HCT116 (cell line): ENCODE measurements around the gene SRD5A3. TPM values are rescaled to one million over a fixed set of nuclear protein-coding genes. Genes with fewer than 3 reads are reported as not detected.
A peak's percentile ranks its signal among the peaks of the same experiment; 100 is the strongest.

Experiments used
- ATAC-seq: fragments of 200-7000 bp; cut with Tn5 transposase; 2 replicates; pipeline ENCODE4 v1.9.1; 2020; ENCODE audit warnings: mild to moderate bottlenecking, moderate library complexity
- BruUV-seq: library from RNA; stranded (reverse); fragments of 400-500 nt; replicated peaks from 2 replicates; lab custom pipeline; 2021; lab: Mats Ljungman, UMichigan
- CTCF ChIA-PET: fragments of 300-600 bp; sonication (Branson Sonifier 250); formaldehyde crosslinking; loops from one replicate; lab custom pipeline; 2021; ENCODE audit warnings: antibody characterized with exemption; lab: Charles Lee
- POLR2A ChIA-PET: fragments of 300-600, 350-600 bp; sonication (Branson Sonifier 250); formaldehyde crosslinking; loops from one replicate; lab custom pipeline; 2021; ENCODE audit warnings: antibody characterized with exemption; lab: Charles Lee
- RAD21 ChIA-PET, 2 experiments: fragments of 300-600 bp; sonication (Branson Sonifier 250); formaldehyde crosslinking; loops; one replicate each; lab custom pipeline; 2023; ENCODE audit warnings: low total read pairs in 2 of 2; ENCODE audit not compliant: uncharacterized antibody in 2 of 2, unreplicated experiment in 2 of 2, low non-redundant PET in 1 of 2; lab: Charles Lee
- DNase-seq: peaks from one replicate; pipeline ENCODE4 v3.0.0-alpha.2; 2010; ENCODE audit warnings: low read depth, low spot score
- H2AFZ ChIP-seq: fragments of 200-600 bp; shearing (Covaris generic), sonication (generic); 2 replicates; pipeline ENCODE4 v1.6.1; 2017; ENCODE audit warnings: low read depth, mixed run types, mixed read lengths, antibody characterized with exemption, low read length; ENCODE audit not compliant: poor library complexity, severe bottlenecking
- H3K27ac ChIP-seq: 2 replicates; pipeline ENCODE4 v1.5.1; 2012; ENCODE audit warnings: low read depth, low read length
- H3K27me3 ChIP-seq: fragments of 200-600 bp; sonication (generic); 2 replicates; pipeline ENCODE4 v1.6.1; 2016; ENCODE audit warnings: mixed run types, low read length, mixed read lengths; ENCODE audit not compliant: insufficient read depth
- H3K36me3 ChIP-seq, 2 experiments: fragments of 200-500 bp in 1 of 2; fragments of 200-600 bp in 1 of 2; sonication (Bioruptor generic) in 1 of 2; sonication (generic) in 1 of 2; 2 replicates each; pipeline versions ENCODE4 v1.5.1 to v1.6.1; 2014 to 2016; ENCODE audit warnings: low read length in 2 of 2, inconsistent platforms in 1 of 2, mixed read lengths in 1 of 2, mixed run types in 1 of 2; ENCODE audit not compliant: insufficient read depth in 2 of 2, control insufficient read depth in 1 of 2
- H3K4me1 ChIP-seq, 2 experiments: fragments of 200-600 bp in 1 of 2; sonication (generic) in 1 of 2; 2 replicates each; pipeline versions ENCODE4 v1.5.1 to v1.6.1; 2012 to 2017; ENCODE audit warnings: low read length in 2 of 2, inconsistent platforms in 1 of 2, mild to moderate bottlenecking in 1 of 2, mixed read lengths in 1 of 2, mixed run types in 1 of 2, moderate library complexity in 1 of 2; ENCODE audit not compliant: insufficient read depth in 2 of 2, control insufficient read depth in 1 of 2
- H3K4me2 ChIP-seq: fragments of 200-600 bp; sonication (generic); 2 replicates; pipeline ENCODE4 v1.6.1; 2017; ENCODE audit warnings: mixed run types, low read length, mixed read lengths
- H3K4me3 ChIP-seq, 2 experiments: fragments of 200-600 bp in 1 of 2; sonication (generic) in 1 of 2; replicated peaks in 1 of 2; 2 replicates each; pipeline ENCODE4 v1.5.1; 2011 to 2016; ENCODE audit warnings: low read length in 2 of 2, control low read depth in 1 of 2, low read depth in 1 of 2, mild to moderate bottlenecking in 1 of 2, mixed read lengths in 1 of 2, mixed run types in 1 of 2
- H3K79me2 ChIP-seq: fragments of 200-600 bp; sonication (generic); 2 replicates; pipeline ENCODE4 v1.6.1; 2017; ENCODE audit warnings: mild to moderate bottlenecking, mixed run types, low read length, moderate library complexity, mixed read lengths; ENCODE audit not compliant: insufficient read depth
- H3K9ac ChIP-seq: fragments of 200-600 bp; sonication (generic); 2 replicates; pipeline ENCODE4 v1.6.1; 2016; ENCODE audit warnings: low read length, mixed read lengths
- H3K9me2 ChIP-seq: fragments of 200-600 bp; sonication (generic), shearing (Covaris generic); 2 replicates; pipeline ENCODE4 v1.6.1; 2017; ENCODE audit warnings: mixed run types, mild to moderate bottlenecking, moderate library complexity; ENCODE audit not compliant: insufficient read depth
- H3K9me3 ChIP-seq, 2 experiments: fragments of 200-500 bp in 1 of 2; fragments of 200-600 bp in 1 of 2; sonication (Bioruptor generic) in 1 of 2; sonication (generic) in 1 of 2; 2 replicates each; pipeline ENCODE4 v1.6.1; 2014 to 2017; ENCODE audit warnings: low read length in 2 of 2, mixed read lengths in 2 of 2, inconsistent platforms in 1 of 2, low read depth in 1 of 2, mild to moderate bottlenecking in 1 of 2, mixed run types in 1 of 2, moderate library complexity in 1 of 2; ENCODE audit not compliant: control insufficient read depth in 1 of 2, insufficient read depth in 1 of 2
- H4K20me1 ChIP-seq: fragments of 200-600 bp; sonication (generic), shearing (Covaris generic); 2 replicates; pipeline ENCODE4 v1.6.1; 2017; ENCODE audit warnings: mixed run types, mild to moderate bottlenecking, moderate library complexity; ENCODE audit not compliant: insufficient read depth
- CBX3 ChIP-seq: IDR thresholded peaks from 2 replicates; pipeline ENCODE4 v1.6.1; 2012; ENCODE audit warnings: low read depth
- CEBPB ChIP-seq: IDR thresholded peaks from 2 replicates; pipeline ENCODE4 v1.6.1; 2012; ENCODE audit warnings: low read depth
- ELF1 ChIP-seq: IDR thresholded peaks from 2 replicates; pipeline ENCODE4 v1.6.1; 2012; ENCODE audit warnings: low read depth, borderline replicate concordance
- EZH2 ChIP-seq: fragments of 200-600 bp; sonication (generic); IDR thresholded peaks from 2 replicates; pipeline ENCODE4 v1.6.1; 2017; ENCODE audit warnings: antibody characterized with exemption, mixed run types
- EZH2phosphoT487 ChIP-seq: fragments of 200-600 bp; IDR thresholded peaks from 2 replicates; pipeline ENCODE4 v1.6.1; 2018; ENCODE audit warnings: antibody characterized with exemption, borderline replicate concordance
- FOSL1 ChIP-seq: IDR thresholded peaks from 2 replicates; pipeline ENCODE4 v1.6.1; 2012; ENCODE audit warnings: low read depth
- POLR2A ChIP-seq: IDR thresholded peaks from 2 replicates; pipeline ENCODE4 v1.7.0; 2011; ENCODE audit warnings: borderline replicate concordance; ENCODE audit not compliant: insufficient read depth, insufficient read length; ENCODE audit errors: extremely low read depth
- POLR2AphosphoS5 ChIP-seq: IDR thresholded peaks from 2 replicates; pipeline ENCODE4 v1.6.1; 2011; ENCODE audit warnings: mild to moderate bottlenecking, low read depth, low read length, moderate library complexity
- RAD21 ChIP-seq: IDR thresholded peaks from 2 replicates; pipeline ENCODE4 v1.6.1; 2012; ENCODE audit warnings: low read depth, mild to moderate bottlenecking
- SIN3A ChIP-seq: IDR thresholded peaks from 2 replicates; pipeline ENCODE4 v1.6.1; 2012; ENCODE audit warnings: low read depth
- SP1 ChIP-seq: IDR thresholded peaks from 2 replicates; pipeline ENCODE4 v1.6.1; 2012; ENCODE audit warnings: low read depth
- SRF ChIP-seq: IDR thresholded peaks from 2 replicates; pipeline ENCODE4 v1.6.1; 2012; ENCODE audit warnings: low read depth
- TCF7L2 ChIP-seq: IDR thresholded peaks from 2 replicates; pipeline ENCODE4 v1.7.0; 2011; ENCODE audit warnings: borderline replicate concordance, inconsistent platforms; ENCODE audit not compliant: insufficient read depth, insufficient read length; ENCODE audit errors: extremely low read depth
- ZFX ChIP-seq: fragments of 450-650 bp; IDR thresholded peaks from 2 replicates; pipeline ENCODE4 v1.6.1; 2017
- intact Hi-C: fragments of 100-400 bp; cut with micrococcal nuclease; formaldehyde crosslinking; loops from 2 replicates; pipeline ENCODE4 v1.10.0; 2022
- total RNA-seq: library from RNA; stranded (reverse); gene quantifications from one replicate; pipeline ENCODE4 v1.2.1, GENCODE V29; 2021; ENCODE audit not compliant: unreplicated experiment
- TF ChIP-seq, protein P1 (sequence below): IDR thresholded peaks from 2 replicates; pipeline ENCODE4 v1.6.1; 2012; ENCODE audit warnings: low read depth
- TF ChIP-seq, protein P2 (sequence below): IDR thresholded peaks from 2 replicates; pipeline ENCODE4 v1.6.1; 2012
- TF ChIP-seq, protein P3 (sequence below): IDR thresholded peaks from 2 replicates; pipeline ENCODE4 v1.6.1; 2012

The SRD5A3 gene
- total RNA-seq, 1 experiment from 2014 or later = 19.9 TPM

DNA sequence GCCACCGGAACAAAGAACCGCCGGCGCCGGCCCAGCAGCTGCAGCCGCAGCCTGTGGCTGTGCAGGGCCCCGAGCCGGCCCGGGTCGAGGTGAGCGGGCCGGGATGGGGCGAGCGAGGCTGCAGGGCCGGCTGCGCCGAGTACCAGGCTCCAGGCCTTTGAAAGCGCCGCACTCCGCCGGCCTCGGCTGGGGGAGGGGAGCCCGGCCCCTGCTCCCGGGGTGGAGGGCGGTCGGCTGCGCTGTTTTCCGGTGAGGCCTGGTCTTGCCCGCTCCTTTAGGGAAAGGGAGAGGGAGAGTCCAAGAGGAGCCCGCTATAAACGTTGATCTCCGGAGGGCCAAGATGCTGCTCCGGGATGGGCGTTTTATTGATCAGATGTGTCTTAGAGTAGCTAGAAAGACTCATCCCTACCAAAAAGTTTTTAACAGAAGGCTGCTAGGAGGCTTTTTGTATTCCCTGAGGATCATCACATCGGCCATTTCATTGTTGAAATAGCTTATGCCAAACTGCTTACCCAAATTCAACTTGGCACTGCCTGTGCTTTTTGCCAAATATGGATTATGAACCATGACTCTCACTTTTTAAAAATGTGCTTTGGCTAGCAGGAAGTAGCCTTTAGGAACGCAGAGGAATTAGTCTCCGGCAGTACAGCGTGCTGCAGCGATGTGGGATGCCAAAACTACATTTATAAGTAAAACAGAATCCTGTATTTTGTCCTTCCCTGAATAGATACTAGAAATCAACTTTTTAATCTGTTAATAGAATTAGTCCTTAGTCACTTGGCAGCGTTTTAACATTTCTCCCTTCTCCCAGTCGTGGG is 50.5 kb downstream of the SRD5A3 start:
- ChIA-PET POLR2A (interaction anchor here (1.7 to 2.2 kb wide), 2 partner anchors 10 to 51 kb away, joined by 6 to 12 read pairs; partner anchors contain the start of gene SRD5A3), RAD21 (interaction anchor here in 1 of 2 experiments (1.1 kb wide), 1 partner anchor 10 kb away, joined by 3 read pairs; no protein-coding TSS in a partner anchor), CTCF (no interaction called here)
- peak overlapping the region; percentile 77 for H3K4me2 ChIP-seq
- peak overlapping the region; percentile 80 to 92 for H3K4me3 ChIP-seq
- no peaks in the 10 kb centered on the region for H3K27me3 ChIP-seq
- BruUV-seq = no TSS peak
- DNase-seq (no peak), ATAC-seq (peak; percentile 41)
- peaks cover 18 to 29% of the 10 kb centered on the region in 2 experiments for H3K4me1 ChIP-seq
- H3K79me2 ChIP-seq = peaks cover 55% of the 10 kb centered on the region
- H3K36me3 ChIP-seq = peaks cover 9 to 18% of the 10 kb centered on the region in 2 experiments
- no peaks in the 10 kb centered on the region for H3K9me3 ChIP-seq
- H3K9me2 ChIP-seq = no peaks in the 10 kb centered on the region
- intact Hi-C loops = no loop called here
- H4K20me1 ChIP-seq = peaks cover 22% of the 10 kb centered on the region; the same call in 1 of the 2 replicates
- H3K9ac ChIP-seq = peak overlapping the region; percentile 92
- H3K27ac ChIP-seq = peak overlapping the region; percentile 90
- TF ChIP-seq TCF7L2 = peak; percentile 88
- peak; percentile 78 for TF ChIP-seq SRF
- TF ChIP-seq ZFX = peak; percentile 95
- TF ChIP-seq FOSL1 = no peak
- no peak for TF ChIP-seq POLR2AphosphoS5
- TF ChIP-seq, all 23 proteins: peak for 3
- no peak overlapping the region for H2AFZ ChIP-seq

DNA sequence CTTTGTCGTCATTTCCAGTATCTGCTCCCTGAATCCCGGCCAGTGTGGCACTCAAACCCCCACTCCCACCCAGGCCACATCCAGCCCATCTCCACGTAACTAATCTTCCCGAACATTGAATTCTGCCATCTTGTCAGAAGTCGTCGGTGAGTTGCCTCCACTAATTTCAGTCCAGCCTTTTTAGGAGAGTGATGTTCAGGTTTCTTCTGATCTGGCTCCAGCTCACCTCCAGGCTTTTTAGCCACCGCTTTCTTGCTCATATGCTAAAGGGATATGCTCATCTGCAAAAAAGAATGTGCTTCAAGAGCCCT is 51.0 kb downstream of the SRD5A3 start:
- POLR2A ChIA-PET = no interaction called here
- H3K79me2 ChIP-seq = peaks cover 60% of the 10 kb centered on the region
- H3K27ac ChIP-seq = peak overlapping the region; percentile 90
- TF ChIP-seq, protein P1, sequence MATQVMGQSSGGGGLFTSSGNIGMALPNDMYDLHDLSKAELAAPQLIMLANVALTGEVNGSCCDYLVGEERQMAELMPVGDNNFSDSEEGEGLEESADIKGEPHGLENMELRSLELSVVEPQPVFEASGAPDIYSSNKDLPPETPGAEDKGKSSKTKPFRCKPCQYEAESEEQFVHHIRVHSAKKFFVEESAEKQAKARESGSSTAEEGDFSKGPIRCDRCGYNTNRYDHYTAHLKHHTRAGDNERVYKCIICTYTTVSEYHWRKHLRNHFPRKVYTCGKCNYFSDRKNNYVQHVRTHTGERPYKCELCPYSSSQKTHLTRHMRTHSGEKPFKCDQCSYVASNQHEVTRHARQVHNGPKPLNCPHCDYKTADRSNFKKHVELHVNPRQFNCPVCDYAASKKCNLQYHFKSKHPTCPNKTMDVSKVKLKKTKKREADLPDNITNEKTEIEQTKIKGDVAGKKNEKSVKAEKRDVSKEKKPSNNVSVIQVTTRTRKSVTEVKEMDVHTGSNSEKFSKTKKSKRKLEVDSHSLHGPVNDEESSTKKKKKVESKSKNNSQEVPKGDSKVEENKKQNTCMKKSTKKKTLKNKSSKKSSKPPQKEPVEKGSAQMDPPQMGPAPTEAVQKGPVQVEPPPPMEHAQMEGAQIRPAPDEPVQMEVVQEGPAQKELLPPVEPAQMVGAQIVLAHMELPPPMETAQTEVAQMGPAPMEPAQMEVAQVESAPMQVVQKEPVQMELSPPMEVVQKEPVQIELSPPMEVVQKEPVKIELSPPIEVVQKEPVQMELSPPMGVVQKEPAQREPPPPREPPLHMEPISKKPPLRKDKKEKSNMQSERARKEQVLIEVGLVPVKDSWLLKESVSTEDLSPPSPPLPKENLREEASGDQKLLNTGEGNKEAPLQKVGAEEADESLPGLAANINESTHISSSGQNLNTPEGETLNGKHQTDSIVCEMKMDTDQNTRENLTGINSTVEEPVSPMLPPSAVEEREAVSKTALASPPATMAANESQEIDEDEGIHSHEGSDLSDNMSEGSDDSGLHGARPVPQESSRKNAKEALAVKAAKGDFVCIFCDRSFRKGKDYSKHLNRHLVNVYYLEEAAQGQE = no peak
- no peak for TF ChIP-seq TCF7L2
- TF ChIP-seq POLR2A = no peak
- no peak for TF ChIP-seq SRF
- no peak for TF ChIP-seq EZH2
- TF ChIP-seq CEBPB = no peak
- no peak for TF ChIP-seq ELF1
- TF ChIP-seq POLR2AphosphoS5 = no peak
- no peak for TF ChIP-seq RAD21
- no peak for TF ChIP-seq CBX3
- no peak for TF ChIP-seq EZH2phosphoT487
- no peak for TF ChIP-seq SP1
- TF ChIP-seq, protein P2, sequence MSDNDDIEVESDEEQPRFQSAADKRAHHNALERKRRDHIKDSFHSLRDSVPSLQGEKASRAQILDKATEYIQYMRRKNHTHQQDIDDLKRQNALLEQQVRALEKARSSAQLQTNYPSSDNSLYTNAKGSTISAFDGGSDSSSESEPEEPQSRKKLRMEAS = no peak
- TF ChIP-seq, protein P3, sequence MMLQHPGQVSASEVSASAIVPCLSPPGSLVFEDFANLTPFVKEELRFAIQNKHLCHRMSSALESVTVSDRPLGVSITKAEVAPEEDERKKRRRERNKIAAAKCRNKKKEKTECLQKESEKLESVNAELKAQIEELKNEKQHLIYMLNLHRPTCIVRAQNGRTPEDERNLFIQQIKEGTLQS = no peak
- no peak for TF ChIP-seq SIN3A
- TF ChIP-seq ZFX = no peak

More for the DNA sequence above, 51.0 kb downstream of the SRD5A3 start:
- ATAC-seq (no peak), DNase-seq (no peak)
- Histone ChIP-seq H4K20me1 (peaks cover 24% of the 10 kb centered on the region; the same call in 1 of the 2 replicates), H3K4me3 (peak overlapping the region; percentile 80 to 92), H3K4me1 (peaks cover 18 to 29% of the 10 kb centered on the region in 2 experiments), H3K36me3 (peaks cover 9 to 18% of the 10 kb centered on the region in 2 experiments), H3K9ac (peak overlapping the region; percentile 92), H3K4me2 (peak overlapping the region; percentile 77), H3K27me3 (no peaks in the 10 kb centered on the region), H3K9me2 (no peaks in the 10 kb centered on the region), H2AFZ (no peak overlapping the region), H3K9me3 (no peaks in the 10 kb centered on the region)
- BruUV-seq = TSS peak; percentile 54
- ChIA-PET CTCF (no interaction called here), RAD21 (no interaction called here)
- intact Hi-C loops = no loop called here
